Mesothelial cell of epicardium (in vitro differentiated cells): ENCODE data around the gene FRY. TPM values are rescaled to one million over a fixed set of nuclear protein-coding genes. Genes with fewer than 3 reads are reported as not detected.
A peak's percentile ranks its signal among the peaks of the same experiment; 100 is the strongest.

Experiments used
- DNase-seq, 2 experiments: peaks; one replicate each; pipeline ENCODE4 v3.0.0; 2021; ENCODE audit warnings: low spot score in 2 of 2; ENCODE audit not compliant: unreplicated experiment in 2 of 2
- H3K27ac Mint-ChIP-seq: 2 replicates; pipeline ENCODE4 v1.8.0; 2021; ENCODE audit warnings: mixed read lengths
- H3K27me3 Mint-ChIP-seq: 2 replicates; pipeline ENCODE4 v1.8.0; 2021; ENCODE audit warnings: low read depth, mixed read lengths
- H3K36me3 Mint-ChIP-seq: 2 replicates; pipeline ENCODE4 v1.8.0; 2021; ENCODE audit warnings: mixed read lengths
- H3K4me1 Mint-ChIP-seq: 2 replicates; pipeline ENCODE4 v1.8.0; 2021; ENCODE audit warnings: mixed read lengths
- H3K4me3 Mint-ChIP-seq: 2 replicates; pipeline ENCODE4 v1.8.0; 2021; ENCODE audit warnings: mild to moderate bottlenecking, moderate library complexity, mixed read lengths
- H3K9me3 Mint-ChIP-seq: 2 replicates; pipeline ENCODE4 v1.8.0; 2021; ENCODE audit warnings: mixed read lengths
- total RNA-seq: library from RNA; stranded (reverse); gene quantifications from 3 replicates; pipeline ENCODE4 v1.2.1, GENCODE V29; 2021
- TF ChIP-seq, protein P1 (sequence below): fragments of 200-600 bp; sonication (generic); IDR thresholded peaks from one replicate; pipeline ENCODE4 v1.5.0; 2021; ENCODE audit warnings: antibody characterized with exemption; ENCODE audit not compliant: unreplicated experiment

FRY gene
- total RNA-seq, 1 donor from 2014 or later: 18.1 TPM

DNA sequence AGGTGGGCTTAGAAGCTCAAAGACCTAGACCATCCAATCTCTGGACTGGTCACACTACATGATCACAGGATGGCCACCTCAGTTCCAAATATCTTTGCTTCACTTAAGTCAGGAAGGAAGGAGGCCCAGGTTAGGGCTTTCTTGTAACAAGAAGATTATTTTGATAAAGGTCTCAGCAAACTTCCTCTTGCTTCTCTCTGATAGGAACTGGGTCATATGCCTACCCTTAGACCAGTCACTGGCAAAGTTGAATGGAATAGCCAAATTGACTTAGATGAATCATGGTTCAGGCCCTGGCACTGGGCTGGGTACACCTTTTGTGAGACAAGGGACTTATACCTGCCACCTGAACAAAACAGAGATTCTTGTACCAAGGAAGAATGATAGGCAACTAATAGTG lies 11.0 kb downstream of the FRY start:
- peaks cover 30% of the 10 kb centered on the region for H3K4me1 Mint-ChIP-seq
- no peaks in the 10 kb centered on the region for H3K36me3 Mint-ChIP-seq
- H3K27me3 Mint-ChIP-seq: no peaks in the 10 kb centered on the region
- H3K9me3 Mint-ChIP-seq: peaks cover 4% of the 10 kb centered on the region
- no peak overlapping the region for H3K4me3 Mint-ChIP-seq
- no peak for DNase-seq
- TF ChIP-seq, protein P1, sequence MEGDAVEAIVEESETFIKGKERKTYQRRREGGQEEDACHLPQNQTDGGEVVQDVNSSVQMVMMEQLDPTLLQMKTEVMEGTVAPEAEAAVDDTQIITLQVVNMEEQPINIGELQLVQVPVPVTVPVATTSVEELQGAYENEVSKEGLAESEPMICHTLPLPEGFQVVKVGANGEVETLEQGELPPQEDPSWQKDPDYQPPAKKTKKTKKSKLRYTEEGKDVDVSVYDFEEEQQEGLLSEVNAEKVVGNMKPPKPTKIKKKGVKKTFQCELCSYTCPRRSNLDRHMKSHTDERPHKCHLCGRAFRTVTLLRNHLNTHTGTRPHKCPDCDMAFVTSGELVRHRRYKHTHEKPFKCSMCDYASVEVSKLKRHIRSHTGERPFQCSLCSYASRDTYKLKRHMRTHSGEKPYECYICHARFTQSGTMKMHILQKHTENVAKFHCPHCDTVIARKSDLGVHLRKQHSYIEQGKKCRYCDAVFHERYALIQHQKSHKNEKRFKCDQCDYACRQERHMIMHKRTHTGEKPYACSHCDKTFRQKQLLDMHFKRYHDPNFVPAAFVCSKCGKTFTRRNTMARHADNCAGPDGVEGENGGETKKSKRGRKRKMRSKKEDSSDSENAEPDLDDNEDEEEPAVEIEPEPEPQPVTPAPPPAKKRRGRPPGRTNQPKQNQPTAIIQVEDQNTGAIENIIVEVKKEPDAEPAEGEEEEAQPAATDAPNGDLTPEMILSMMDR: no peak
- no peak overlapping the region for H3K27ac Mint-ChIP-seq

DNA sequence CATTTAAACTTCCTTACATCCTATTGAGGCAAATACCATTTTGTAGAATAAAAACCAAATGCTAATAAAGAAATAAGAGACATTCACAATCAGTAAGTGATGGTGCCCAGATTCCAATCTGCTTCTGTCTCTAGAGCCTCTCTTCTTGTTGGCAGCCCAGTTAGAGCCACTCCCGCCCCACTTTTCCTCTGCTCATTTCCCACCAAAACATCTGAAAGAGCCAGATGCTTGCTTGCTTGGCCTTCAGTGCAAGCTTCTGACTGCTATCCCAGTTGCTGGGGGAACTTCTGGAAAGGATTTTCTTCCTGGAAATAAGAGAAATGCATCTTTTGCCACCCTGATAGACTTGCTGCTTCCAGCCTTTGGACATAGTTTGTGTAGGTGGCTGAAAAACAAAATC lies 12.9 kb downstream of the FRY start:
- Mint-ChIP-seq H3K4me3 (no peak overlapping the region), H3K36me3 (no peaks in the 10 kb centered on the region), H3K4me1 (peaks cover 23% of the 10 kb centered on the region), H3K9me3 (peaks cover 4% of the 10 kb centered on the region), H3K27ac (no peak overlapping the region), H3K27me3 (no peaks in the 10 kb centered on the region)
- DNase-seq: no peak
- TF ChIP-seq, protein P1: no peak

DNA sequence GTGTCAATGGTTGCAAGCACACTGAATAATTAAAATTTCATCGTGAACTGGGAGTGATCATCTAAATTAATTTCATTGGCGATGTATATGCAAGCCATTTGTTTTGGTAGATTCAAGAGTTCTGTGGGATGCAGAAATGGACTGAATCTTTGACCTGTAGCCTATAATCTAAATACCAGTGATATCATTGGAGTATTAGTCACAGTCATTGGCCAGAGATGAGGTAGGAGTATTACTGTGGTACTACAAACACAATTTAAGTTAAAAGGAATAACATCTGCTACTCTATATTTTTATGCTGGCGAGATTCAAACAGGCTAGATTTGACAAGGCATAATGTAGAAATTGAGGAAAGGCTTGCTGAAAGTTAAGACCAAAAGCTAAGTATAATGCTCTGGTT lies 14.0 kb downstream of the FRY start:
- TF ChIP-seq, protein P1: no peak
- Mint-ChIP-seq H3K9me3 (peaks cover 4% of the 10 kb centered on the region), H3K36me3 (no peaks in the 10 kb centered on the region), H3K4me3 (no peak overlapping the region), H3K27ac (no peak overlapping the region), H3K27me3 (no peaks in the 10 kb centered on the region), H3K4me1 (peaks cover 16% of the 10 kb centered on the region)
- DNase-seq: no peak

DNA sequence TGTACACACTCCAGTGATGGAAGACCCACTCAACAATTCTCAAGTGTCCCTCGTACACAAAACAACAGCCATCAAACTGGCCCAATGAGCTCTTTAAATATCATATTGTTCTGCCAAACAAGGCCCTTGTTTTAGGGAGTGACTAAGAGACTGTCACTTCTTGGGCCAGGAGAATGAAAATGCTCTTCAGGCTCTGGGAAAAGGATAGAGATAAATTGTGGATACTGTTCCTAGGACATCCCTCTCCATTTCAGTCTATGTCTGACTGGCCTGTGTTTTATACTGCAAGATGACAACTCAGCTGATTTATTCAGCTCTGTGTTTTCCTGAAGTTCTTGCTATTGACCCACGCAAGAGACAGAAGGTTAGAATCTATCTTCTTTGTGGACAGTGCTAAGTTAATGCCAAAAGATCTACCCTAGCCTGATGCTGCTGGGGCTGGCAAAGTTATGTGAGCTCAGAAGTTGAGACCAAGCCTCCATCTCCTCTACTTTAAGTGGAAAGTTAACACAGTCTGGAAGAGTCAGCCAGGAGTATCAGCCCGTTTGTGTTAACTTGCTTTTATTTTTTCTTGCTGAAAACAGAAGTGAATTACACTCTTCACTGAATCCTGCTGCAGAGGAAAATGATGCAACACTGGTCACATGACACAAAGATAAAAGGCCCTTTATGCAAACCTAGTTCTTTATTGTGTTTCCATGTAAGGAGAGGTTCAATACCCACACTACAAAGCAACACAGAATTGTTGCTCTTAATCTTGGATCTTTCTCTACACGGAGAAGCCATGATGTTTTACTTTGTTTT lies 14.6 kb downstream of the FRY start:
- TF ChIP-seq, protein P1: no peak
- DNase-seq: no peak
- no peaks in the 10 kb centered on the region for H3K27me3 Mint-ChIP-seq
- no peaks in the 10 kb centered on the region for H3K36me3 Mint-ChIP-seq
- H3K4me1 Mint-ChIP-seq: peaks cover 12% of the 10 kb centered on the region
- H3K9me3 Mint-ChIP-seq: peaks cover 4% of the 10 kb centered on the region
- H3K27ac Mint-ChIP-seq: peak overlapping the region; percentile 84
- H3K4me3 Mint-ChIP-seq: no peak overlapping the region

DNA sequence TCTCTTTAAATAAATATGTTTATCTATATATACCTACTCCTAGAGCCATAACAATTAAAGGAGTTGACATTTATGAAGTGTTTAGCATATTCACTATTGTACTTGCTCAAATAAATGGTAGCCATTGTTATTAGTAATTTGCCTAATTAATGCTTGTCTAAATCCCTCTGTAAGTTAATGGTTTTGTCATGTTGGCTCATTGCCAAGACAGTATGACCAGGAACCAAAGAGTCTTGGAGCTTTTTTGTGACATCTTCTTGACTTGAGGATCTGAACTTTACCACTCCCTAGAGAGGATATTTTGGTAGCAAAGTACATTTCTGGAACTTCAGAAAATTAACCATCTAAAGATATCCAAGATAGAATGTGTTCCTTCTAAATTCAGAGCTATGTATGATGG lies 15.5 kb downstream of the FRY start:
- TF ChIP-seq, protein P1: no peak
- Mint-ChIP-seq H3K4me1 (peaks cover 12% of the 10 kb centered on the region), H3K4me3 (no peak overlapping the region), H3K27me3 (no peaks in the 10 kb centered on the region), H3K9me3 (peaks cover 4% of the 10 kb centered on the region), H3K36me3 (no peaks in the 10 kb centered on the region), H3K27ac (no peak overlapping the region)
- no peak for DNase-seq
